Astrocyte (in vitro differentiated cells and primary cell): Measurements from ENCODE around the gene PDYN. TPM values are rescaled to one million over a fixed set of nuclear protein-coding genes. Genes with fewer than 3 reads are reported as not detected.

Experiments
- DNase-seq: peaks from one replicate; pipeline ENCODE4 v3.0.0-alpha.2; 2010; ENCODE audit warnings: low read depth
- FAIRE-seq: peaks from 2 replicates; lab custom pipeline; 2011; peaks lifted over from hg19 to GRCh38; lab: Jason Lieb, UNC
- H2AFZ ChIP-seq: 2 replicates; pipeline ENCODE4 v1.6.0; 2012; ENCODE audit warnings: low read depth, low read length, inconsistent platforms
- H3K27ac ChIP-seq: 2 replicates; pipeline ENCODE4 v1.5.1; 2011; ENCODE audit warnings: low read depth, low read length, inconsistent platforms
- H3K27me3 ChIP-seq: 2 replicates; pipeline ENCODE4 v1.6.0; 2011; ENCODE audit warnings: low read length, inconsistent platforms; ENCODE audit not compliant: insufficient read depth
- H3K36me3 ChIP-seq: 2 replicates; pipeline ENCODE4 v1.5.1; 2011; ENCODE audit warnings: low read length, inconsistent platforms; ENCODE audit not compliant: insufficient read depth
- H3K4me1 ChIP-seq: 2 replicates; pipeline ENCODE4 v1.5.1; 2011; ENCODE audit warnings: low read length, inconsistent platforms; ENCODE audit not compliant: insufficient read depth
- H3K4me2 ChIP-seq: 2 replicates; pipeline ENCODE4 v1.6.0; 2012; ENCODE audit warnings: low read length, inconsistent platforms
- H3K4me3 ChIP-seq: 2 replicates; pipeline ENCODE4 v1.5.1; 2011; ENCODE audit warnings: low read depth, mild to moderate bottlenecking, low read length, inconsistent platforms; ENCODE audit not compliant: insufficient read depth
- H3K79me2 ChIP-seq: 2 replicates; pipeline ENCODE4 v1.6.0; 2012; ENCODE audit warnings: mild to moderate bottlenecking, low read length, inconsistent platforms; ENCODE audit not compliant: insufficient read depth
- H3K9ac ChIP-seq: 2 replicates; pipeline ENCODE4 v1.6.0; 2012; ENCODE audit warnings: mild to moderate bottlenecking, low read length, inconsistent platforms
- H3K9me3 ChIP-seq: 2 replicates; pipeline ENCODE4 v1.5.1; 2012; ENCODE audit warnings: low read depth, mild to moderate bottlenecking, low read length, inconsistent platforms; ENCODE audit not compliant: insufficient read depth
- H4K20me1 ChIP-seq: 2 replicates; pipeline ENCODE4 v1.6.0; 2012; ENCODE audit warnings: low read length, inconsistent platforms; ENCODE audit not compliant: insufficient read depth
- H3K27ac Mint-ChIP-seq: one replicate; pipeline ENCODE4 v1.8.0; 2021; ENCODE audit warnings: mild to moderate bottlenecking, mixed read lengths; ENCODE audit not compliant: unreplicated experiment
- H3K27me3 Mint-ChIP-seq: one replicate; pipeline ENCODE4 v1.8.0; 2021; ENCODE audit warnings: low read depth, mixed read lengths; ENCODE audit not compliant: unreplicated experiment
- H3K36me3 Mint-ChIP-seq: one replicate; pipeline ENCODE4 v1.8.0; 2021; ENCODE audit warnings: low read depth, mixed read lengths; ENCODE audit not compliant: unreplicated experiment
- H3K4me1 Mint-ChIP-seq: one replicate; pipeline ENCODE4 v1.8.0; 2021; ENCODE audit warnings: low read depth, mixed read lengths; ENCODE audit not compliant: unreplicated experiment
- H3K4me3 Mint-ChIP-seq: one replicate; pipeline ENCODE4 v1.8.0; 2021; ENCODE audit warnings: mild to moderate bottlenecking, moderate library complexity, mixed read lengths; ENCODE audit not compliant: unreplicated experiment
- H3K9me3 Mint-ChIP-seq: one replicate; pipeline ENCODE4 v1.8.0; 2021; ENCODE audit warnings: mild to moderate bottlenecking, mixed read lengths; ENCODE audit not compliant: unreplicated experiment
- EZH2 ChIP-seq: IDR thresholded peaks from 2 replicates; pipeline ENCODE4 v1.6.1; 2012; ENCODE audit warnings: mild to moderate bottlenecking, low read length, inconsistent platforms; ENCODE audit not compliant: insufficient read depth
- total RNA-seq: library from RNA; stranded (reverse); gene quantifications from 2 replicates; pipeline ENCODE4 v1.2.1, GENCODE V29; 2021
- TF ChIP-seq, protein P1 (sequence below): IDR thresholded peaks from 2 replicates; pipeline ENCODE4 v1.5.1; 2011; ENCODE audit warnings: low read depth, mild to moderate bottlenecking, inconsistent platforms, low read length, moderate library complexity; ENCODE audit not compliant: insufficient read depth

The PDYN gene
- total RNA-seq, 1 donor from 2014 or later: not detected

DNA sequence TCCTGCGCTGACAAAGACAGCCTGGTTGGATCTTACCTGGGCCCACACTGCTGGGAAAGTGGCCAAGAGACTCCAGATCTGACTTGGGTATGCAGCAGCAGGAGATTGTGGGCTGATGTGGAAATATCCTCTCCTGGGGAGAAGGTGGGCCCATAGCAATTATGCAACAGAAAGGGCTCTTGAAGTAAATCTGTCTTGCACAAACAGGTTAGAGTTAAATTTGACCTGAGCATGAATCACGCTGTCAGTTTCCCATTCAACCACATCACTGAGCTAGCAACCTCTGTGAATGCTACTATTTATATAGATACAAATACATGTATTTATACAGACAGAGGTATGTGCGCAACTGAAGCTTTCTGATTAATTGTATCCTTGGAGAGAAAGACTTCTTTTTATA lies 28.3 kb upstream of the PDYN start:
- no peaks in the 10 kb centered on the region for H3K36me3 ChIP-seq
- no peak for TF ChIP-seq EZH2
- TF ChIP-seq, protein P1, sequence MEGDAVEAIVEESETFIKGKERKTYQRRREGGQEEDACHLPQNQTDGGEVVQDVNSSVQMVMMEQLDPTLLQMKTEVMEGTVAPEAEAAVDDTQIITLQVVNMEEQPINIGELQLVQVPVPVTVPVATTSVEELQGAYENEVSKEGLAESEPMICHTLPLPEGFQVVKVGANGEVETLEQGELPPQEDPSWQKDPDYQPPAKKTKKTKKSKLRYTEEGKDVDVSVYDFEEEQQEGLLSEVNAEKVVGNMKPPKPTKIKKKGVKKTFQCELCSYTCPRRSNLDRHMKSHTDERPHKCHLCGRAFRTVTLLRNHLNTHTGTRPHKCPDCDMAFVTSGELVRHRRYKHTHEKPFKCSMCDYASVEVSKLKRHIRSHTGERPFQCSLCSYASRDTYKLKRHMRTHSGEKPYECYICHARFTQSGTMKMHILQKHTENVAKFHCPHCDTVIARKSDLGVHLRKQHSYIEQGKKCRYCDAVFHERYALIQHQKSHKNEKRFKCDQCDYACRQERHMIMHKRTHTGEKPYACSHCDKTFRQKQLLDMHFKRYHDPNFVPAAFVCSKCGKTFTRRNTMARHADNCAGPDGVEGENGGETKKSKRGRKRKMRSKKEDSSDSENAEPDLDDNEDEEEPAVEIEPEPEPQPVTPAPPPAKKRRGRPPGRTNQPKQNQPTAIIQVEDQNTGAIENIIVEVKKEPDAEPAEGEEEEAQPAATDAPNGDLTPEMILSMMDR: no peak
- H3K27me3 Mint-ChIP-seq: peaks cover 22% of the 10 kb centered on the region
- H3K4me1 ChIP-seq: no peaks in the 10 kb centered on the region
- no peak overlapping the region for H3K27ac ChIP-seq
- H3K4me3 Mint-ChIP-seq: no peak overlapping the region
- H3K36me3 Mint-ChIP-seq: no peaks in the 10 kb centered on the region
- H2AFZ ChIP-seq: no peak overlapping the region
- no peak for FAIRE-seq
- H3K27ac Mint-ChIP-seq: no peak overlapping the region
- no peaks in the 10 kb centered on the region for H3K9me3 Mint-ChIP-seq
- H3K79me2 ChIP-seq: no peaks in the 10 kb centered on the region
- no peak for DNase-seq
- H3K4me1 Mint-ChIP-seq: no peaks in the 10 kb centered on the region
- H3K4me2 ChIP-seq: no peak overlapping the region
- H3K27me3 ChIP-seq: peaks cover 3% of the 10 kb centered on the region
- no peaks in the 10 kb centered on the region for H4K20me1 ChIP-seq
- H3K9ac ChIP-seq: no peak overlapping the region
- peaks cover 4% of the 10 kb centered on the region for H3K9me3 ChIP-seq
- H3K4me3 ChIP-seq: no peak overlapping the region

DNA sequence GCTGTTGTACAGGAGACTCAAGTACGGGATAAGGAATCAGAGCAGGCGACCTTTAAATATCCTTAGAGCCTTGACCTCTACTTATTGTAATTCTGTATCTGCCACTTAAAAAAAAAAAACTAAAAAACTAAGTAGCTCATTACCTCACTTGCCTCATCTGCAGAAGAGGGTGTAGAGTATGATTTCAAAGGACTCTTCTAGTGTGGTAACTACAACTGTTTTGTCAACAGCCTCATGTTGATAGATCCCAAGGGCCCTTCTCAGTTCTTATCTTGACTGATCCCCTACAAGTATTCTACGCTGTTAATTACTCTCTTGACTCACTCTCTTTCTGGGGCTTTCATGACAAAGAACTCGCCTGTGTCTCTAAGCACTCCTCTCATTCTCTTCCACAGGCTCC lies 16.7 kb upstream of the PDYN start:
- Histone ChIP-seq H3K27ac (no peak overlapping the region), H4K20me1 (no peaks in the 10 kb centered on the region), H3K4me3 (no peak overlapping the region), H3K27me3 (peaks cover 6% of the 10 kb centered on the region), H3K79me2 (no peaks in the 10 kb centered on the region), H3K36me3 (no peaks in the 10 kb centered on the region), H3K4me2 (no peak overlapping the region), H2AFZ (no peak overlapping the region), H3K9ac (no peak overlapping the region), H3K9me3 (no peaks in the 10 kb centered on the region), H3K4me1 (no peaks in the 10 kb centered on the region)
- FAIRE-seq (no peak), DNase-seq (no peak)
- Mint-ChIP-seq H3K36me3 (no peaks in the 10 kb centered on the region), H3K27me3 (peaks cover 28% of the 10 kb centered on the region), H3K9me3 (no peaks in the 10 kb centered on the region), H3K27ac (no peak overlapping the region), H3K4me1 (no peaks in the 10 kb centered on the region), H3K4me3 (no peak overlapping the region)
- no peak for TF ChIP-seq EZH2
- TF ChIP-seq, protein P1: no peak

DNA sequence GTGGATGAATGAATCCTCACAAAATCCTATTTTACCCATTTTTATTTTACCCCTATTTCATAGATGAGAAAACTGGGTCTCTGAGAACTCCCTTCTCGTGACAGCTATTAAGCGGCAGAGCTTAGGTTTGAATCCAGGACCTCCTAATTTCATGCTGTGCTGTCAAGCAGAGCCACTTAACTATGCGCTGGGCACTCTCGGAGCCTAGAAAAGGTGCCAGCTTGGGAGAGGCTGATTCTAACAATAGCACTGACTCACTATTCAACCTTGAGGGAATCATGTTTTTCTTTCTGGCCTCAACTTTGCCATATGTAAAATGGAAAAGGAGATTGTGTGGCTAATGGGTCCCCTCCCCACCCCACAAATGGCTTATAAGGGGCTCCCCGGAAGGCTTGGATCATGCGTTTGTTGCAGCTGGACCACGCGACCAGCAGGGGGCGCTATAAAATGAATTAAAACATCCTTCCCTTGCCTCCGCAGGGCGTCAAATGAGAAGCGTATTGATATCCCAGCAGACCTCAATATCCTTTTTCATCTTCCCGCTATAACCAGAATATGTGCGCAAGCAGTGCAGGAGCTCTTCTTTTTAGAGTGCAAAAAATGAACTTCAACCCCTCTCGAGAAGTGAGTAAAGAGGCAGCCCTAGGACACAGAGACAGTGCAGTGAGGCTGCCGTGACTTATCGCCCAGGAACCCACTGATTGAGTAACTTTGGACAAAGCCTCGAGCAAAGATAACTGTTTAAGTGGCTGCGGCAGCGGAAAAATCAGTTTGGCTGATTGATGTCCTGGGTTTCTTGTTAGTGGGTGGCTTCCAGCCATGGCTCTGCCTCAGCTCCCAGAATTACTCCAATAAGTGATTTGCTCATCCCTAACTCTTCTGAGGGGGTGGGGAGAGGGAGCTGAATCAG lies 12.8 kb upstream of the PDYN start:
- Mint-ChIP-seq H3K27me3 (peaks cover 36% of the 10 kb centered on the region), H3K4me3 (no peak overlapping the region), H3K4me1 (no peaks in the 10 kb centered on the region), H3K9me3 (peaks cover 3% of the 10 kb centered on the region), H3K36me3 (no peaks in the 10 kb centered on the region), H3K27ac (no peak overlapping the region)
- TF ChIP-seq EZH2: no peak
- TF ChIP-seq, protein P1: peak; percentile 70
- no peak overlapping the region for H3K27ac ChIP-seq
- H3K4me3 ChIP-seq: no peak overlapping the region
- H3K4me2 ChIP-seq: no peak overlapping the region
- H3K9me3 ChIP-seq: no peaks in the 10 kb centered on the region
- DNase-seq (peak; percentile 67), FAIRE-seq (no peak)
- H3K4me1 ChIP-seq: no peaks in the 10 kb centered on the region
- H3K27me3 ChIP-seq: peaks cover 4% of the 10 kb centered on the region
- no peaks in the 10 kb centered on the region for H4K20me1 ChIP-seq
- no peak overlapping the region for H2AFZ ChIP-seq
- H3K9ac ChIP-seq: no peak overlapping the region
- H3K79me2 ChIP-seq: no peaks in the 10 kb centered on the region
- H3K36me3 ChIP-seq: no peaks in the 10 kb centered on the region
